ENCODE measurements around the gene RPRD1B.

RPRD1B gene

GRCh38 chr20:38132910-38133501 is 99.5 kb downstream of the RPRD1B start:
- Histone ChIP-seq H3K36me3 (ENCODE audit: control insufficient read depth, insufficient read depth, low read length) (no peaks in the 10 kb centered on the region), H3K27me3 (replicated peaks; ENCODE audit: control insufficient read depth, insufficient read depth, low read length) (no peaks in the 10 kb centered on the region), H3K4me3 (replicated peaks; ENCODE audit: low read depth, low read length) (no peak overlapping the region)
- no peak for DNase-seq (ENCODE audit: extremely low read depth, insufficient read length)
- no peak for TF ChIP-seq CTCF (IDR thresholded peaks at IDR 0.05; ENCODE audit: insufficient read depth, low read length, poor library complexity, severe bottlenecking)

GRCh38 chr20:38133680-38134426 is 100.3 kb downstream of the RPRD1B start:
- H3K4me3 ChIP-seq (replicated peaks; ENCODE audit: low read depth, low read length) = no peak overlapping the region
- no peaks in the 10 kb centered on the region for H3K27me3 ChIP-seq (replicated peaks; ENCODE audit: control insufficient read depth, insufficient read depth, low read length)
- no peak for DNase-seq (ENCODE audit: extremely low read depth, insufficient read length)
- no peaks in the 10 kb centered on the region for H3K36me3 ChIP-seq (ENCODE audit: control insufficient read depth, insufficient read depth, low read length)
- TF ChIP-seq CTCF (IDR thresholded peaks at IDR 0.05; ENCODE audit: insufficient read depth, low read length, poor library complexity, severe bottlenecking) = no peak

- H3K27me3 ChIP-seq (replicated peaks; ENCODE audit: control insufficient read depth, insufficient read depth, low read length) = no peaks in the 10 kb centered on the region
- H3K36me3 ChIP-seq (ENCODE audit: control insufficient read depth, insufficient read depth, low read length) = no peaks in the 10 kb centered on the region
- TF ChIP-seq CTCF (IDR thresholded peaks at IDR 0.05; ENCODE audit: insufficient read depth, low read length, poor library complexity, severe bottlenecking) = no peak
- H3K4me3 ChIP-seq (replicated peaks; ENCODE audit: low read depth, low read length) = no peak overlapping the region
- DNase-seq (ENCODE audit: extremely low read depth, insufficient read length) = no peak
Observed at GRCh38 chr20:38134427-38135270, 101.1 kb downstream of the RPRD1B start.

GRCh38 chr20:38135271-38135650 is 101.7 kb downstream of the RPRD1B start:
- Histone ChIP-seq H3K36me3 (ENCODE audit: control insufficient read depth, insufficient read depth, low read length) (no peaks in the 10 kb centered on the region), H3K4me3 (replicated peaks; ENCODE audit: low read depth, low read length) (no peak overlapping the region), H3K27me3 (replicated peaks; ENCODE audit: control insufficient read depth, insufficient read depth, low read length) (no peaks in the 10 kb centered on the region)
- no peak for DNase-seq (ENCODE audit: extremely low read depth, insufficient read length)
- no peak for TF ChIP-seq CTCF (IDR thresholded peaks at IDR 0.05; ENCODE audit: insufficient read depth, low read length, poor library complexity, severe bottlenecking)

GRCh38 chr20:38135651-38136420 is 102.3 kb downstream of the RPRD1B start:
- no peaks in the 10 kb centered on the region for H3K27me3 ChIP-seq (replicated peaks; ENCODE audit: control insufficient read depth, insufficient read depth, low read length)
- DNase-seq (ENCODE audit: extremely low read depth, insufficient read length) = no peak
- H3K36me3 ChIP-seq (ENCODE audit: control insufficient read depth, insufficient read depth, low read length) = no peaks in the 10 kb centered on the region
- TF ChIP-seq CTCF (IDR thresholded peaks at IDR 0.05; ENCODE audit: insufficient read depth, low read length, poor library complexity, severe bottlenecking) = no peak
- no peak overlapping the region for H3K4me3 ChIP-seq (replicated peaks; ENCODE audit: low read depth, low read length)

Measured in GM06990 (cell line).